T1000 (cell line): ENCODE data around the gene TARS2.

ENCODE experiments used
- DNase-seq: peaks from one replicate; lab custom pipeline; 2025; ENCODE audit warnings: mixed read lengths; lab: John Stamatoyannopoulos, UW

TARS2 gene

DNA sequence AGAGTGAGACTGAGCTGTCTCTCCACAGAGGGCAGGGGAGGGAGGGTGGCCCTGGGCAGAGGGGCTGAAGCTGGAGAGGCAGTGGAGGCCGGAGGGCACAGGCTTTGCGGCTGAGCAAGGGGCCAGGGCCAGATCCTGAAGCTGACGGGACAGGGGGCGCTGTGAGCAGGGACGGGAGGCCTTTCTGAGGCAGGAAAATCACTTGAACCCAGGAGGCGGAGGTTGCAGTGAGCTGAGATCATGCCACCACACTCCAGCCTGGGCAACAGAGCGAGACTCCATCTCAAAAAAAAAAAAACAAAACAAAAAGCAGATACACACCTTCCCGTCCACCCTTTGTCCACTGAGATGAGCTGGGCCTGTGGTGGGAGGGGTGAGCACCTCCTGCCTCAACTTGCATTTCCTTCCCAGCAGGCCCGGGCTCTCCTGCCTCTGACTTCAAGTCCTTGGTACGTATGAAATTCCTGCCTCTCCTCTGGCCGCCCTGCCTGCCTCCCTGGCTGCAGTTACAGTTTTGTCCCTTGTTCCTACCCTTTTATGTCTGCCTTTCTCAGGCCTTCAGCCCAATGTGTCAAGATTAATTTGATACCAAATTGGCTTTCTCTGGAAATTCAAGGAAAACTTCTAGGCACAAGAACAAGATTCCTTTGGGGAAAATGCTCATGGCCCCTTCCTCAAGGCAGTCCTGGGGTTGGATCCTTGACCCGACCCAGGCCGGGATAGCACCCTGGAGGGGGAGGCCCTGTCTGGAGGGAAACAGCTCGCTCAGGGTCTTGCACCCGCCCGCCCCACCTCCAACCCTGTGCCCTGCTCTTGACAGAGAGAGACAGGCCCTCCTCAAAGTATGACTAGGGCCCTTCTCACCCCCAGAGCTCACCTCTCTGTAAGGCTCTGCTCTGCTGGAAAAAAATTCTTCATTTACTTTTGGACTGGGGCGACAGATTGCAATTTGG lies 50.8 kb downstream of the TARS2 start:
- no peak for DNase-seq

DNA sequence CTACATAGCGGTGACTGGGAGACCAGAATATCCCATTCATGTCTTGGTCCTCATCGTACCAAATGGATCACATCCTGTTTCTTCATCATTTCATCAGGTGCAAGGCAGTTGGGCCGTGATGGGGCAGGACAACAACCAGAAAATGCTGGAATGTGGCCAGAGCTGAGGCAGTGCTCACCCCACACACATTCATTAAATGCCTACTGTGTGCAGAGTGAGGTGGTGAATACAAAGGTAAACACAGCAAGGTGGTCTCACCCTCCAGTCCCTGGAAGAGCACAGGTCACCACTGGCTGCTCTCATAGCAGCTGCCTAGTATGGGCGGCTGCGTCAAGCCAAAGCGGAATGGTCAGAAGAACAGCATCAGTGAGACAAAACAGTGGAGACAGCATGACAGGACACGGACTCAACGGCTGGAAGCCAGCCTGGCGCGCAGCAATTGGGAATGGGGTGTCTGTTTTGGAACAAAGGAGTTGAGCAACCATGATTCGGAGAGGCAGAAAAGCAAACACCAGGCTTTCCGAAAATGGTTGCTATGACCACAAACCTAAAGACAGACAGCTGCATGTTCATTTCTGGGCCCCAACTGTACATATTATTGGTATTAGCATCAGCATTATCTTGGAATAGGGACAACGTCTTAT lies 56.4 kb downstream of the TARS2 start:
- no peak for DNase-seq

DNA sequence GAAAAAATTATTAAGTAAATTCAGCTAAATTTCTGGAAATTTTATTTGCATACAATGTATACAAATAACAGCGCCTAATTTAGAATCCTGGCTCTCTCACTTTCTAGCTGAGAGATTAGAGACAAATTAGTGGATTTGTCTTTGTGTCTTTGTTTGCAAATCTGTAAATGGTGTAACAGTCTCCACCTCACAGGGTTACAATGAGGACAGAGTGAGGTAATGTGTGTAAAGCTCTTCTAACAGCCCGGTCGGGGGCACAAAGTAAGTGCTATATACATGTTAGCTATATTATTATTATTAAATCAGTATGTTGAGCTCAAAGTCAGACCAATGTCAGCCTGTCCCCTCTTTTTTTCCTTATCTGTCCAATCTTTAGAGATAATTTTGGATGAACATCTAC lies 57.0 kb downstream of the TARS2 start:
- DNase-seq = no peak

DNA sequence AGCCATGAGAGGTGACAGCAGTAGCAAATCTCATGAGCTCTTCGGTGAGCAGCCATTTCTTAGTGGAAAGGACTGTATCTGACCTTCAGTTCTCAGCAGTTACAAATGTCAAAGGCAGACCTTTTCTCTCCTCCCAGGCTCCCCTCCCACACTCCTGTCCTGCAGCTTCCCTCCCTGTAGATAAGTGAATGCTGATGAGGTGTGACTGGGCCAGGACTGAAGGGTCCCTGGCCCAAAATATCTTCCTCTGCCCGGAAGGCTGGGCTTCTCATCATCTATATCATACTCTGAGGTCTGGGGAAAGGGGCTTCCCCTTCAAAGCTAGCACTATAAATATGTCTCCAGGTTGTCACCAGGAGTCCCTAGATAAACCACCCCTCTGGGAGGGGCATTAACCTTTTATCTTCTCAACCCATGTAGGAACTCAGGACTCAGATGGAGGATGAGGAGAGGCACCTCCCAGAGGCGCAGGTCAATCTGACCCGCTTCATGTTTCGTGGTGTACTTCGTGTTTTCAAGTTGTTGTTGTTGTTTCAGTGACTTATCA lies 58.3 kb downstream of the TARS2 start:
- no peak for DNase-seq

DNA sequence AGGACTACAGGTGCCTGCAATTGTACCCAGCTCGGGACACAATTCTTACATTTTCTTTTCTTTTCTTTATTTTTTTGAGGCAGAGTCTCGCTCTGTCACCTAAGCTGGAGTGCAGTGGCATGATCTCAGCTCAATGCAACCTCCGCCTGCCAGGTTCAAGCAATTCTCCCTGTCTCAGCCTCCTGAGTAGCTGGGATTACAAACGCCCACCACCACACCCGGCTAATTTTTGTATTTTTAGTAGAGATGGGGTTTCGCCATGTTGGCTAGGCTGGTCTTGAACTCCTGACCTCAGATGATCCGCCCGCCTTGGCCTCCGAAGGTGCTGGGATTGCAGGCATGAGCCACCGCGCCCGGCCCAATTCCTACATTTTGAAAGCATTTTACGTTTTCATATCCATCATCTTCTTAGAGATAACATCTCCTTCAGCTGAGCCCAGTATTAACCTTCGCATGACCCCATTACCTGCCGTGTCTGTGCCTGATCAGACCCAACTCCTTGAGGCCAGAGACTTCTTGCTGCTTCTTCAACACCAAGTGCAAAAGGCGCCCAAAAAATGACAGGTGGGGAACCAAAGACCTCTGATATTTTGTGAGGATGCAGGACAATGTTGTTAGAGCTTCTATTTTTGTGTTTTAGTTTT lies 59.2 kb downstream of the TARS2 start:
- DNase-seq = no peak

DNA sequence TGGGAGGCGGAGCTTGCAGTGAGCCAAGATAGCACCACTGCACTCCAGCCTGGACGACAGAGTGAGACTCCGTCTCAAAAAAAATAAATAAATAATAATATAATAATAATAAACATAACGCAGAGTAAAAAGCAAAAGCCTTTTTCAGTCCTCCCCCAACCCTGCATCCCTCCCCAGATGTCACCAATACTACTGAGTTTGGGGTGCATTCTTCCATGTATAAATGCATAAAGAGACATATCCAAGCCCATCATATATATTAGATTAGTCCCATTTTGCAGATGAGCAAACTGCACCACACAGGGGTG lies 61.1 kb downstream of the TARS2 start:
- DNase-seq = no peak

DNA sequence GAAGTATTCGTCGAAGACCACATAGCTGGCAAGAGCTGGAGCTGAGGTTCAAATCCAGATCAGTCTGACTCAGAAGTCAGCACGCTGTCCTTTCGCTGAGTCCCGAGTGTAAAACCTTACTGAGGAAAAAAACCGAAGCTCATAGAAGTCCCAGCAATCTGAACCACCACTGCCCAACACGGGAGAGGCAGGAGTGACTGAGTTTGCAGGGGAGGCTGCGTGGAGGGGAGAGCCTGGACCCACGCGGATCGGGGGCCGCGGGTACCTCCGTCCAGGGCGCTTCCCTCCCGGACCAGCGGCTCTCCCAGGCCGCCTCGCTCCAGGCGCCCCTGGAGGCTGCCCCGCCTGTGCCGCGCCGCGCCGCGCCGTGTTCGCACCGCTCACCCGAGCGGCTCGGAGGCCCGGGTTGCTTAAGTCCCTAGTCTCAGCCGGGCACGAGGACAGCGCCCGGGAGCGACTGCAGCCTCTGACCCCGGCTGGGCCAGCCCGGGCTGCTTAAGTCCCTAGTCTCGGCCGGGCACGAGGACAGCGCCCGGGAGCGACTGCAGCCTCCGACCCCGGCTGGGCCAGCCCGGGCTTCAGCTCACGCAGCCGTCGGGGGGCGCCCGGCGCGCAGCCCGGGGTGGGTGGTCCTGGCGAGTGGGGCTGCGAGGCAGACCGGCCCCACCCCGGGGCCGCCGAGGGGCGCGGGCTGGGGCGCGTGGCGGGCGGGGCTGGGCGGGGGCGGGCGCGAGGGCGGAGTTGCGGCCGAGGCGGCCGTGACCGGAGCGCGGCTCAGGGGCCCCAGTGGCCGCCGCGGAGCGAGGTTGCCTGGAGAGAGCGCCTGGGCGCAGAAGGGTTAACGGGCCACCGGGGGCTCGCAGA lies 61.6 kb downstream of the TARS2 start, which contains the start of gene ADAMTSL4:
Gene ADAMTSL4 (plus strand): TSS at position 777 of the 864 bp plus-strand sequence. CDS start 2,881 bp downstream, outside the sequence.
- DNase-seq = peak; percentile 67

DNA sequence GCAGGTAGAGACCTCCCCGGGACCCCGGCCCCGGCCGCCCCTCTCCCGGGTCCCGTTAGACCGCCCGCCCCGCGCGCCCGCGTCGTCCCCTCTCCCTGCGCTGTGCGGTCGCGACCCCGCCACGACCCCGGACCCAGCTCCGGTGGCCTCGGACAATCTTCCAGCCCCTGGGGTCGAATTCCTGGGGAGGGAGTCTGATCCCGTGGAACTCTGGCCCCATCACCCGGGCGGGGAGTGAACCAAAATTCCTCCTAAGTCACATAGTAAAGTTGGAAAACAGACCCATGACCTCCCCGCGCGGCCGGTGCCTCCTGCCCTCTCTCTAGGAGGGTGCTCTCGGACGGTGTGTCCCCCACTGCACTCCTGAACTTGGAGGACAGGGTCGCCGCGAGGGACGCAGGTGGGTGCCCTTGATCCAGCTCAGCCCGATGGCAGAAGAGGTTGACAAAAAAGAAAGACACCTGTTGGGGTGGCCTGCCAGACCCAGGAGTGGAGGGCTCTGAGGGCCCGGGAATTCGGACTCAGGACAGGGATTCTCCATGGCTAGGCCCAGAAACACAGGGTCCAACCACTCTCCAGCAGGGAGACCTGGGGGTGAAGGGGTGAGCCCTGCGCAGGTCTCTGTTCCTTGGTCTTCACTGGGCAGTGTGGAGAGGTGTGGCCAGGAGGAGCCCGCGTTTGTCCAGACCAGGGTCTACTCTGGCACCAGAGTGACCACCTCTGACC lies 62.4 kb downstream of the TARS2 start:
- no peak for DNase-seq

DNA sequence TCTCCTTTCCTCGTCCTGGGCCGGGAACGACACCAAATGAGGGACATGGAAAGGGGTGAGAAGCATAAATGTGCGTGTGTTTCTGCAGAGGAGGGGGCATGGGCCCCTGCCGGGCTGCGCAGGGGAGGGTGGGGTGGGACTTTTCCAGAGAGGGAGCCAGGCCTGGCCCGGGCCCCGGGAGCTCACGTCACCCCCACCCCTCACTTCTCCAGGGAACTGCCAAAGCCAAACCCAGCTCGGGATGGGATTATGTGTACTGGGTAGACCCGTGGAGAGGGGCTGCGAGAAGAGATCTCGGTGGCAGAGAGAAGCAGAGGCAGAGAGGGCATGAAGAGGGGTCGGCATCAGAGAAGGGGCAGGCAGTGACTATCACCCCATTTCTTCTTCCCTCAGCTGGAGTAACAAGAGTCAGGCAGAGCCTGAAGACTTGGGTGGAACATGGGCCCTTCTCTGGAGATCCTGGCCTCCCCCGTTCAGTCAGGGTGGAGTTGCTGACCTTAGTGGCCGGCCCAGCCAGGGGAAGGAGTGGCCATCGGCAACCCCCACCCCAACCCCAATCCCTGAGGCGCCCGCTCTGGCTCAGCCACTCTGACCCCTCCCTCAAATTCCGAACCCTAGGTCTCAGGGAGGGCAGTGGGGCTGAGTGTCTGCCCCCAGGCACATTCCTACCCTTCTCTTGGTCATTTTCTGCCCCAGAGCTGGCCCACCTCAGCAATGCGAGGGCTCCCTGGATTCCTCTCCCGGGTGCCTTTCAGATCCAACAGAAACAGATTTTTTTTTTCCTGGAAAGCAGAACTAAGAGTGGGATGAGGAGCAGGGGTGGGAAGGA lies 63.2 kb downstream of the TARS2 start:
- no peak for DNase-seq

DNA sequence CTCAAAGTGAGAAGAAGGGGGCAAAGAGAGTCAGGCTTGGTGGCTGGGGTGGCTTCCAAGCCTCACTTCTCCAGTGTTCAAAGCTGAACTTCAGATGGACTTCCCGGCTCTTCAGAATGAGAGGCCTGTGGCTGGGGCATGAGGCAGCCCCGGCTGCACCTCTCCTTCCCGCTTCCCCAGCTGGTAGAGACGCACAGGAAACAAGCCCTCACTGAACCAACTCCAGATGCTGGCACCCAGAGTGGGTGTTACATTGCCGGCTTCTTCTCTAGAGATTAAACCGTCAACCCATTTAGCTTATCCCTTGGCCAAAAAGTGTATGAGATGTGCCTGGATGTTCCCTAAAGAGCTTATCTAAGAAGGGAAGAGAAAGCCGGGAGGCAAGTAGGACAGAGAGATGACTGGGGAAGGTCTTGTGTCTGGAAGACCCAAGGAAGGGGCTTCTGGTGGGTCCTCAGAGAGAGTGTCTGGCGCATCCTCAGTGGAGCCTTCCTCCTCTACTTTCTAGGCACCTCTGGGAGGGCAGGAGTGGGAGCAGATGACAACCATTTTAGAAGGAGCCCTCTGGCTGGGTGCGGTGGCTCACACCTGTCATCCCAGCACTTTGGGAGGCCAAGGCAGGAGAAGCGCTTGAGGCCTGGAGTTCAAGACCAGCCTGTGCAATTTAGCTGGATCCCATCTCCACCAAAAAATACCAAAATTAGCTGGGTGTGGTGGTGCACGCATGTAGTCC lies 64.0 kb downstream of the TARS2 start:
- DNase-seq = no peak

DNA sequence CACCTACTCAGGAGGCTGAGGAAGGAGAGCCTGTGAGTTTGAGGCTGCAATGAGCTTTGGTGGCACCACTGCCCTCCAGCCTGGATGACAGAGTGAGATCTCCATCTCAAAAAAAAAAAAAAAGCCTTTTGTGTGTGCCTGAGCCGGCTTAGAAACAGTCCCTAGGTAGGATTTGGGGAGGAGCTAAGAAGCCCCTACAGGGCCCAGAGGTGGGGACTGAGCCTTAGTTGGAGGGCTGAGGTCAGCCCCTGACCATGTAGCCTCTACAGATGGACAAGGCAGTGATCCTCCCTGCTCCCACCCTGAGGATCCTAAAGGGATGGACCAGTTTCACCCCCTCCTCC lies 64.5 kb downstream of the TARS2 start:
- no peak for DNase-seq

DNA sequence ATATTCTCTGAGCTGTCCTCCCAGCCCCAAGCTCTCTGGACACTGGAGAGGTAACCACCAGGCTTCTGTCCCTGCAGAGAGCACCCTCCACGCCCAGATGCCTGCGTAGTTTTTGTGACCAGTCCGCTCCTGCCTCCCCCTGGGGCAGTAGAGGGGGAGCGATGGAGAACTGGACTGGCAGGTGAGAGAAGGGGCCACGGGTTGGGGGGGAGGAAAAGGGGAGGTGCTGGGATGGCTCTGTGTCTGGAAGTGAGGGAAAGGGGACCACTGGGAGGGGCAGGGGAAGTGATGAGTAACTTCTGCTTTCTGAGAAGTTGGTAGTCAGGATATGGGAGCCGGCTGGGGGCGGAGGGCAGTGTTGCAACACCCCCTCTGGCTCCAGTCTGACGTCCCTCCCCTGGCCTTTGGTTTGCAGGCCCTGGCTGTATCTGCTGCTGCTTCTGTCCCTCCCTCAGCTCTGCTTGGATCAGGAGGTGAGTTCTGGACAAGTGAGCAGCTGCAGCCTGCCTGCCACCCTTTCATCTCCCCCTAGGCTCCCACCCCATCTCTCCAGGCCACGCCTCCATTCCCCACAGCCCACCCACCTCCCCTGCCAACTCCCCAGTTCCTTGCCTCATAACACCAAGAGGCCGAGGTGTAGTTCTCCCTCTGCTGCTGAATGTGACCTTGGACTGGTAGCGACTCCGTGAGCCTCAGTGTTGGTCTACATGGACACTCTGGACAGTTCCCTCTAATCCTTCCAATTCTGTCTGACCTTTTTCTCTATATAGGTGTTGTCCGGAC lies 65.1 kb downstream of the TARS2 start:
- peak; percentile 61 for DNase-seq

DNA sequence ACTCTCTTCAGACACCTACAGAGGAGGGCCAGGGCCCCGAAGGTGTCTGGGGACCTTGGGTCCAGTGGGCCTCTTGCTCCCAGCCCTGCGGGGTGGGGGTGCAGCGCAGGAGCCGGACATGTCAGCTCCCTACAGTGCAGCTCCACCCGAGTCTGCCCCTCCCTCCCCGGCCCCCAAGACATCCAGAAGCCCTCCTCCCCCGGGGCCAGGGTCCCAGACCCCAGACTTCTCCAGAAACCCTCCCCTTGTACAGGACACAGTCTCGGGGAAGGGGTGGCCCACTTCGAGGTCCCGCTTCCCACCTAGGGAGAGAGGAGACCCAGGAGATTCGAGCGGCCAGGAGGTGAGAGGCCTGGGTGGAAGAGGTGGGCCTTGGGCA lies 65.7 kb downstream of the TARS2 start:
- no peak for DNase-seq

DNA sequence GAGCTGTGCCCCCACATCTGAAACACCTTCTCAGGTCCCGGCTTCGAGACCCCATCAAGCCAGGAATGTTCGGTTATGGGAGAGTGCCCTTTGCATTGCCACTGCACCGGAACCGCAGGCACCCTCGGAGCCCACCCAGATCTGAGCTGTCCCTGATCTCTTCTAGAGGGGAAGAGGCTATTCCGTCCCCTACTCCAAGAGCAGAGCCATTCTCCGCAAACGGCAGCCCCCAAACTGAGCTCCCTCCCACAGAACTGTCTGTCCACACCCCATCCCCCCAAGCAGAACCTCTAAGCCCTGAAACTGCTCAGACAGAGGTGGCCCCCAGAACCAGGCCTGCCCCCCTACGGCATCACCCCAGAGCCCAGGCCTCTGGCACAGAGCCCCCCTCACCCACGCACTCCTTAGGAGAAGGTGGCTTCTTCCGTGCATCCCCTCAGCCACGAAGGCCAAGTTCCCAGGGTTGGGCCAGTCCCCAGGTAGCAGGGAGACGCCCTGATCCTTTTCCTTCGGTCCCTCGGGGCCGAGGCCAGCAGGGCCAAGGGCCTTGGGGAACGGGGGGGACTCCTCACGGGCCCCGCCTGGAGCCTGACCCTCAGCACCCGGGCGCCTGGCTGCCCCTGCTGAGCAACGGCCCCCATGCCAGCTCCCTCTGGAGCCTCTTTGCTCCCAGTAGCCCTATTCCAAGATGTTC lies 66.3 kb downstream of the TARS2 start:
- DNase-seq = no peak

DNA sequence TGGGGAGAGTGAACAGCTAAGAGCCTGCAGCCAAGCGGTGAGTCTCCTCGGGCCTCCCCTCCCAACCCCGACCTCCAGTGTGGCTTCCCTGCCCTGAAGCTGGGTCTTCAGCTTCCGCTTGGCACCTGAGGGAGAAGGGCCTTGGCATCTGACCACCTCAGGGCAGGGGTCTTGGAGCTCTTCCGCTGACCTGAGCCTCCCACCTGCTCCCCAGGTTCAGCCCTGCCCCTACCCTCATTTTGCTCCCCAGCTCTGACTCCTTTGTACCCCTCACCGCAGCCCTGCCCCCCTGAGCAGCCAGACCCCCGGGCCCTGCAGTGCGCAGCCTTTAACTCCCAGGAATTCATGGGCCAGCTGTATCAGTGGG lies 66.8 kb downstream of the TARS2 start:
- DNase-seq = no peak

DNA sequence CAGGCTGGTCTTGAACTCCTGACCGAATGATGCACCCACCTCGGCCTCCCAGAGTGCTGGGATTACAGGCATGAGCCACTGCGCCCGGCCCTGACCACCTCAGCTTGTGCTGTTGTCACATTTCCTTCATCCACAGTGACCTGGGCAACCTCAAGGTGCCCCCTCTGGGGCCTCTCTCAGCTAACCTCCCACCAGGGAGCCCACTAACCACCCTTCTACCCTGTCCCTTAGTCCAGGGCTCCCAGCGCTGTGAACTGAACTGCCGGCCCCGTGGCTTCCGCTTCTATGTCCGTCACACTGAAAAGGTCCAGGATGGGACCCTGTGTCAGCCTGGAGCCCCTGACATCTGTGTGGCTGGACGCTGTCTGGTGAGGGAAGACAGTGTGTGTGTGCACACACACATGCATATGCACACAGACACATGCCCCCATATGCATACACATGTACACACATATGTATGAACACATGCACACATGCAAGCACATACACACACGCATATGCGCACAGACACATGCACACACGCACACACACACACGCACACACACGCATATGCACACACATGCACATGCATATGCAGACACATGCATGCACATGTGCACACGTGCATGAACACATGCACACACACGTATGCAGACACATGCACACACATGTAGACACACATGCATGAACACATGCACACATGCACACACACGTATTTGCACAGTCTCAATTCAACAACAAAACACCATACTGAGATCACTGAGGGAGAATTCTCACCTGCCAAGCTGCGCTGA lies 68.2 kb downstream of the TARS2 start:
- DNase-seq = no peak
